HG03039 (cell line): ENCODE data around the gene ANGPTL2.

ENCODE experiments used
- ATAC-seq: cut with Tn5 transposase; IDR thresholded peaks from one replicate; pipeline ENCODE4 v1.9.1; 2021; ENCODE audit warnings: mild to moderate bottlenecking, moderate library complexity; ENCODE audit not compliant: unreplicated experiment

ANGPTL2 gene

GRCh38 chr9:127055745-127056402 is 66.6 kb downstream of the ANGPTL2 start:
- no peak for ATAC-seq

GRCh38 chr9:127053960-127054359 is 68.5 kb downstream of the ANGPTL2 start:
- no peak for ATAC-seq

- no peak for ATAC-seq
Measured at GRCh38 chr9:127053057-127053821, 69.2 kb downstream of the ANGPTL2 start.

- no peak for ATAC-seq
Measured at GRCh38 chr9:127051881-127052595, 70.4 kb downstream of the ANGPTL2 start.

- no peak for ATAC-seq
Measured at GRCh38 chr9:127050591-127051001, 71.8 kb downstream of the ANGPTL2 start.

GRCh38 chr9:127050152-127050551 is 72.3 kb downstream of the ANGPTL2 start:
- ATAC-seq: no peak

- ATAC-seq: no peak
Measured at GRCh38 chr9:127049581-127049980, 72.9 kb downstream of the ANGPTL2 start.

GRCh38 chr9:127049044-127049443 is 73.4 kb downstream of the ANGPTL2 start:
- ATAC-seq: no peak

- ATAC-seq: no peak
Measured at GRCh38 chr9:127047971-127048370, 74.5 kb downstream of the ANGPTL2 start.

GRCh38 chr9:127045148-127045547 is 77.3 kb downstream of the ANGPTL2 start:
- ATAC-seq: no peak

GRCh38 chr9:127039492-127039891 is 82.9 kb downstream of the ANGPTL2 start:
- no peak for ATAC-seq

- no peak for ATAC-seq
Measured at GRCh38 chr9:127038531-127038930, 83.9 kb downstream of the ANGPTL2 start.
